GM21737 (cell line): Measurements from ENCODE around the gene MACROD2.
"Not testable (repeated sequence)": the region's sequence is repeated elsewhere in the genome, so short reads cannot be mapped to it uniquely, and the experiment has no call there.

Source experiments
- ATAC-seq: cut with Tn5 transposase; IDR thresholded peaks from one replicate; pipeline ENCODE4 v1.9.1; 2021; ENCODE audit warnings: mild to moderate bottlenecking, moderate library complexity; ENCODE audit not compliant: unreplicated experiment

The MACROD2 gene

DNA sequence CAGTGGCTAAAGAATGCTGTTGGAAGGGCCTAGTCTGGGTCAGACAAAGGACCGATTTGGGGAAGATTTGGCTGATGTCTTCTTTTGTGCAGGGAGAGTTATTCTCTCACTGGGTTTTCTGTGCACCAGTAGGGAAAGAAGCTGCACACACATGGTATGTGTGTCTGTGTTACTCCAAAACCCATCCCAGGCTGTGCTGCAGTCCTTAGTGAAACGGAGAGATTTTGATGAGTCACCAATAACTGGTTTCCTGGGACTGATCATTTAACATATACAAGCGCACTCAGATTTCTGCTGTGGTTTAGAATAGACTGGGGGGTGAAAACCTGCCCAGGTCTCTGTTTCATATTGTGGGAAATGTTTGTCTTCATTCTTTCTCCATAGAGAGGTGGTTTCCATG lies 1528.1 kb downstream of the MACROD2 start:
- ATAC-seq = no peak

- no peak for ATAC-seq
These were observed 1533.2 kb downstream of the MACROD2 start for GRCh38 chr20:15528391-15529111.

DNA sequence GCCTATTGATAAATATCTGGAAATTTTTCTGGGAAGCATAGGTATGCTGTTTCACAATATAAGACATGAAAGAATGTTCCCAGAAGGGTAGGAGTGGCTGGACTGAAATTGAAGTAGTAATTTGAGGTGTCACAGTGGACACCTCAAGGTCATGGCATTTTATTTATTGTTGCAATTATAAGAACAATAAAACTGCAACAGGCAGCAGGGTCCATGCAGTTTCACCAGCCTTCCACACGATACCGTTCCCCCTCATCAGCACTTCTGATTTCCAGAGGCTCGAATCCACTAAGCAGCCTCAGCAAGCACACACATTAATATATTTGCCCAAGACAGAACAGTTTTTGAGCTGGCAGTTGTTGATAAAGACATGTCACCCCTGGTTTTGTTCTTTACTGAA lies 1540.5 kb downstream of the MACROD2 start:
- no peak for ATAC-seq

- not testable (repeated sequence) for ATAC-seq
These were observed 1541.9 kb downstream of the MACROD2 start for GRCh38 chr20:15537200-15537599.

DNA sequence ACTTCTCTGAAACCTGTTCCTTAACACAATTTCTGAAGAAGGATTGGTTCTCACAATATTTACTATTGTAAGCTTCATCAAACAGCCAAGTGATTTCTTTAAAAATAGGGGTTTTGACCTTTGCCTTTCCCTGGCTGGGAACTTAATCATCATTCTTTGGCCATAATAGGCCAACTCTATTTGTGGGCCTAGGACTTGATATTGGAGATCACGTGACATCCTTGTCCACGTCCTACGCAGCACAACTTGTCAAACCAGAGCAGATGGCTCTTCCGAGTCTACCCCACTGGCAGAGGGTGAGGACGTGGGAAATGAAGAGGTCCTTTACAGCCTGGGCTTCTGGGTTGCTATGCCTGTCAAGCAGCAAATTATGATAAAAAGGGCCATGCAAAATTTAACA lies 1547.3 kb downstream of the MACROD2 start:
- ATAC-seq = no peak

DNA sequence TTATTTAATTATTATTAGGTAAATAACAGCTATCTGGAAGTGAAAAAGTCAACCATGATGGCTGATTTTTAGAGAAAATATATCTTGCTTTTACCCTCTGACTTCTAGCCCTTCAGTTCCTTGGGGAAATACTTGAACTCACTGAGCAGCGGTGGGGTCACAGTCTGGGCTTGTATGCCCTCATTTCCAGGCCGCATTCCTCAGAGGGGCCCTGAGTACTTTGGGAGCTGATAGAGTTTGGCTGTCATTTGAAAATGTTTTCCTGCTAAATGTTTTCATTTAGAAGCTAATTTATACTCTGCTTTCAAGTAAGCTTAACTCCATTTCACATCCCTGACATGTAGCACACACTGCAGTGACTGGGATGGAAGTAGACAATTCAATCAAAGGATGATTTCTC lies 1549.4 kb downstream of the MACROD2 start:
- ATAC-seq = no peak

GRCh38 chr20:15546525-15547023 lies 1551.3 kb downstream of the MACROD2 start:
- ATAC-seq = no peak

GRCh38 chr20:15547119-15547518 lies 1551.8 kb downstream of the MACROD2 start:
- ATAC-seq = no peak

DNA sequence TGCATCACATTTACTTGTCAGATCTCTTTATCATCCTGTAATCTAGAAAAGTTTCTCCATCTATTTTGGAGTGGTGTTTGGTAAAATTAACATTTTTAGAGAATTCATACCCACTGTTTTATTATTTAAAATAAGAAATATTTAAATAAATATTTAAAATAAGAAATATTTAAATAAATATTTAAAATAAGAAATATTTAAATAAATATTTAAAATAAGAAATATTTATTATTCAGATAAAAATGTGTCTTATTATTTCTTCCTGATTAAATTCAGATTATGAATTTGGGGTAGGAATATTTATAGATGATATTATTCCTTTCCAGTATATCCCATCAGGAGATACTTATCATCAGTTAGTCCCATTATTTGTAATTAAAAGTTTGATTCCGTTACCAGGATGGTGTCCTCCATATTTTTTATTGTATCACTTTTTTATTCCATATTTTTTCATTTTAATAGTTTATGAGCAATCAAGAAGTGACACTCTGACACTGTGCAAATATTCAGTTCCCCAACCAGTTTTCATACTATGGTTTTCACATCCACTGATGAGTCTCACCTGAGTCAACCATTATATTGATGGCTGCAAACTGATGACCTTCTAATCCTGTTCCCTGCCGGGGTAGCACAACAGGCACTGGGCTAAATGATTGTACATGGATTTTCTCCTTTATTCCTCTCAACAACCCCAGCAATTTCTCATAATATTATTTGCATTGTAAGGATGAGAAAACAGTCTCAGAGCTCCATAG lies 1555.0 kb downstream of the MACROD2 start:
- no peak for ATAC-seq

DNA sequence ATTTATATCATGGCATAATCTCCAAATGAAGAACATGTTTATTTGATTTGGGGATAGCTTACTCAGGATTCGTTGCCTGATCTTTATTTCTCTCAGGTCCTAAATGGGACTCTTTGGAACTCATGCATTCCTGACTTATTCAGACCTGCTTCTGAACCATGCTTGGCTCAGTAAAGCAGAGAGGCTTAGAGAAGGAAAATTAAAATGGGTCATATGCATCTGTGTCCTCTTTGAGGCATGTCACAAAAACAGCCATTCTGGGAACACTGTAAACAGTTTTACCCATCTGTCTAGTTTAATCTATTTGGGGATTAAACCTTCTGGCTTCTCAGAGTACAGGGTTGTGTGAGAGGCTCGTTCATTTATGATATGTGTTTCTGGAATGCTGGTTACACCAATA lies 1560.6 kb downstream of the MACROD2 start:
- no peak for ATAC-seq

- ATAC-seq = no peak
These were observed 1561.6 kb downstream of the MACROD2 start for GRCh38 chr20:15556869-15557268.

GRCh38 chr20:15561070-15561569 lies 1565.8 kb downstream of the MACROD2 start:
- ATAC-seq = no peak

DNA sequence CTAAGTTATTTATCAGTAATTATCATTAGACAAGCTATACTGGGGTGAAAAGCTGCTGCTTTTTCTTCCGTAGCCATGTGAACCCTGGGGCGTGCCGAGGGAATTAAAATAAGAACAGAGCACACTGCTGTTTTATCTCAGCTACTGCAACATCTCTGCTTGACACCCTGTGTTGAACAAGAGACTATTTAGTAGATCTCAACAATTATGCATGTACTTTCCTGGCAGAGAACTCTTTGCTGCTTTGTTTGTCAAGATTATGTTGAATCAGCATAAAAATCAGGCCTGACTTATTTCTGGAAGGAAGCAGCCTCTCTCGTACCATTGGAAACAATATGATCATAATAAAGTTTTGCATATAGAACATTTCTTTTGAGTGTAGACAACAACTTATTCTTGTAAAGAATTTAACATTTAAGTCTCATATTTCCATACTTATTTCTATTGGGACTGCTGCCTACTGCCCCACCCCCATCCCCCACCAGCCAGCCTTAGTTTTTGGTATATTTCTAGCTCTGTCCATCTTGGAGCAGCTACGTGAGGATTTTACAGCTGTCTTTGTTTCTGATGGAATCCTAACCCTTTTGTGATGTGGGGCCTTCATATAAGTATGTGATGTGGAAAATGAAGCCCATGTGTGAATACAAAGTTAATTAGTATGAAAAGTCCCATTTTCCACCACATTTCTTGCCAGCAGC lies 1566.5 kb downstream of the MACROD2 start:
- ATAC-seq = no peak

DNA sequence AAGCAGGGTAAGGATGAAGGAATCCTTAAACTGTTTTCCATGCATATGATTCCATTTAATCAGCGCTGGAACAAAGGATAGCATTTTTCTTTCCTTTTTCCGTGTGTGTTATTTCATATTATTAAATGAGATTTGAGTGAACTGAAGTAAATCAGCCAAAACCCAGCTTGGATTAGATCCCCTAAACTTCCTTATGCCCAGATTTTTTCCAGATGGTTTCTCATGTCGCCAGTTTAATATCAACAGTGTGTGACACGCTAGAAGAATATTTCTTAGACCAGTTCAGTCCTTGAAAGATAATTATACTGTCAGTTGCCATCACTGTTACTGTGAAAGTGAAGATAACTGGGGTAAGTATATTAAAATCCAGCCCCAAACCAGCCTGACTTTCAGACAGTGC lies 1568.5 kb downstream of the MACROD2 start:
- ATAC-seq = no peak

DNA sequence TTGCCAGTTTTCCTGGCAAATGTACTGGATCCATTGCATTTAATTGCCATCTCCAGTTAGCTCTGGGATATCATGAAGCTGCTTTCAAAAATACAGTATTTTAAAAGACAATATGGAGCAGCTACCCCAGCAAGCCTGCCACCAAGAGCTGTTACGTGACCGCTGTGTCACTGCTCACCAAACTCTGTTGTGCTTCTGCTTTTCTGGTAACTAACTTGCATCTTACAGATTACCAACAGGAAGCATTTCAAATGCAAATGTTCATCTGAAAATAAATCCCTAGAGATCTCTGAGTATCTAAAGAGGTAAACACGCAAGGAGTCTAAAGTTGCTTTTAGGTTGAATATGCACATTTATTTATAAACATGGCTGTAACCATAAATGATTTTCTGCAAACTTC lies 1569.7 kb downstream of the MACROD2 start:
- ATAC-seq = peak; percentile 67

GRCh38 chr20:15565786-15566185 lies 1570.5 kb downstream of the MACROD2 start:
- ATAC-seq = no peak

GRCh38 chr20:15567219-15567618 lies 1571.9 kb downstream of the MACROD2 start:
- no peak for ATAC-seq

DNA sequence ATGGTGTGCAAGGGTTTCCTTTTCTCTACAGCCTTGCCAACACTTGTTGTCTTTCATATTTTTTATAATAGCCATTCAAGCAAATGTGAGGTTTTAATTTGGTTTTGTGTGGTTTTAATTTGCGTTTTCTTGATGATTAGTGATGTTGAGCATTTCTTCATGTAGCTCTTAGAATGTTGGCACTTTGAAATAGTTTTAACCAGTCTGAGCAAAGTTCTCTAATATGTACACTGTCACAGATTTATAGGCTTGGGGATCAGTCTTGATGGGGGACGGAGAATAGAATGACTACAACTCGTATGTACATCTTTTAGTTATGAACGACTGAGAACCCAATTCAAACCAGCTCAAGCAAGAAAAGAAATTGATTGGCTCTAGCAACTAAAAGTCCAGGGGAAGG lies 1574.8 kb downstream of the MACROD2 start:
- ATAC-seq = no peak

DNA sequence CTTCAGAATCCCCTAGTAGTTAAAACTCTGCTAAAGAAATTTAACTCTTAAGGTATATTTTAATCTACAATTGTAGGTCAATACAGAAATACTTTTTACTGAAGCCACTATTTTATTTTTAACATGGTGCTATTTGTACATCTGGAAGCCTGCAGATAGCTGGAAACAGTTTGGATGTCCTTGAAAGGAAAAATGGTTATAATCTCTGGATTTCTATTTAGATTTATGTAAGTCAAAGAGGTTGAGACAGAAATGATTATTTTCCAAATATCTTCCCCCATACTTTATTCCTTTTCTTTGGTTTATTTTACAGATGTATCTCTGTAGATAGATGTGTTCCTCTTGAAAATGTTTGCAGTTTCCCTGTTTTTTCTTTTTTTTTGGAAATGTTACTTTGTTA lies 1575.7 kb downstream of the MACROD2 start:
- ATAC-seq = no peak

DNA sequence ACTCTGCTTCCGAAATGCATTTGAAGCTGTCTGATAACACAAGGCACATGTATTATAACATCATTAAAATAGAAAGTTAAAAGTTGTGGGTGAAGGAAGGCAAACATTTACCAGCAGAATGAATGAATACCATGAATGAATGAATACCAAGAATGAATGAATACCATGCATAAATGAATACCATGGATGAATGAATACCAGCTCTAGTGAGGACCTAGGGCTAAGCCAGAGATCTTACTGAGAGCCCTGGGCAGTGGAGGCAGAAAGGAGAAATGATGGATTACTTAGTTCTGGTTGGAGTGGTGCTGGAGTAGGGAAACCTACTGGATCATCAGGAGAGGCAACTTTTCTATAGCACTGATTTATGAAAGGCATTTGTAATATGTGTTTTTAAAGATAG lies 1579.9 kb downstream of the MACROD2 start:
- ATAC-seq = no peak

GRCh38 chr20:15576411-15576810 lies 1581.1 kb downstream of the MACROD2 start:
- ATAC-seq = no peak
